Non-pigmented ciliary epithelial cell (primary cell): ENCODE data around the gene B4GALT5.
"Not testable (repeated sequence)": the region's sequence is repeated elsewhere in the genome, so short reads cannot be mapped to it uniquely, and the experiment has no call there.

Source experiments
- DNase-seq: peaks from one replicate; pipeline ENCODE4 v3.0.0-alpha.2; 2010; ENCODE audit warnings: low read depth

Gene B4GALT5

DNA sequence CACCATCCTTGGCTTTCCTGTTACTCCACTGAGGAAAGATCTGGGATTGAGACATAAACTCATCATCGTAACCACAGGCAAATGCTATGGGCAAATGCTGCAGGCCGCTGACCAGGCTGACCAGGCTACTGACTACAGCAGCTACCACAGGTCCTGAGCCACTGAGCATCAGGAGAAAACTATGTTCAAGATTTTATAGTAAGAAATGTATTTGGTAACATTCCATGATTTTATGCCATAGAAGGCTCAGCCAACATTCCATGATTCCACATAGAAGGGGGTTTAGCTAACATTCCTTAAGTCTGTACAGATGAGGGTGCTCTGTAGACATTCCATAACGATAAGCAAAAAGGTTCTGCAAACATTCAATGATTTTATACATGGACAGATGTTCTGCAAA, 16.1 kb upstream of the B4GALT5 start:
- peak; percentile 11 for DNase-seq

DNA sequence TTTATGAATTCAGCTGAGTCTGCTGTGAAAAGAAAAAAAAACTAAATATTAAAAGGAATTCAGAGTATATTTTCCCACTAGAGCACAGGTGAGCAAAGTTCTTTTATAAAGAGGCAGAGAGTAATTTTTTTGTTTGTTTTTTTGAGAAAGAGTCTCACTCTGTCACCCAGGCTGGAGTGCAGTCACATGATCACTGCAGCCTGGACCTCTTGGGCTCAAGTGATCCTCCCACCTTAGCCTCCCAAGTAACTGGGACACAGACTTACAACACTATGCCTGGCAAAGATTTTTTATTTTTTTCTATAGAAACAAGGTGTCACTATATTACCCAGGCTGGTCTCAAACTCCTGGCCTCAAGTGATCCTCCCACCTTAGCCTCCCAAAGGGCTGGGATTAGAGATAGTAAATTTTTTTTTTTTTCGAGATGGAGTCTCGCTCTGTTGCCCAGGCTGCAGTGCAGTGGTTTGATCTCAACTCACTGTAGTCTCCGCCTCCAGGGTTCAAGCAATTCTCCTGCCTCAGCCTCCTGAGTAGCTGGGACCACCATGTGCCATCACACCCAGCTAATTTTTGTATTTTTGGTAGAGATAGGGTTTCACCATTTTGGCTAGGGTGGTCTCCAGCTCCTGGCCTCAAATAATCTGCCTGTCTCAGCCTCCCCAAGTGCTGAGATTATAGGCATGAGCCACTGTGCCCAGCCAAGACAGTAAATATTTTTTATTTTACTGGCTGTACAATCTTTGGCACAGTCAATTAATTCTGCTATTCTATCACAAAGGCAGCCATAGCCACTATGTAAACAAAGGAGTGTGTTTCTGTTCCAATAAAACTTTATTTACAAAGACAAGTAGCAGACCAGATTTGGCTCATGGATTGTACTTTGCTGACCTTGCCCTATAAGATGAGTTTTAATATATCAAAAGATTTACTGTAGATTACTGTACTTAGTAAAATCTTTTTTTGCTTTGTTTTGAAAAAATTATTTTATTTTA, 14.5 kb upstream of the B4GALT5 start:
- no peak for DNase-seq

DNA sequence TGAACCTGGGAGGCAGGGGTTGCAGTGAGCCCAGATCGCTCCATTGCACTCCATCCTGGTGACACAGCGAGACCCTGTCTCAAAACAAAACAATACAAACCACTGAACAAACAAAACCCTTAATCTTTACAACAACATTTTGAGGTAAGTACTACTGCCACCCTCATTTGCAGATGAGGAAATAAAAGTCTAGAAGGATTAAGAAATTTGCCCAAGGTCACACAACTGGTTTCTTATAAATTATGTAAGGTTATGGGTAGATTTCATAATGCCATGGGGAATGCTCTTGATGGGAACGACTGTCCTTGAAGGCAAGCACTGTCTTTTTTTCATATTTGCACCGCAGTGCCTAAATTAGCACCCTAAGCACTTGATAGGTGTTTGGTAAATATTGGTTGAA, 13.8 kb upstream of the B4GALT5 start:
- no peak for DNase-seq

DNA sequence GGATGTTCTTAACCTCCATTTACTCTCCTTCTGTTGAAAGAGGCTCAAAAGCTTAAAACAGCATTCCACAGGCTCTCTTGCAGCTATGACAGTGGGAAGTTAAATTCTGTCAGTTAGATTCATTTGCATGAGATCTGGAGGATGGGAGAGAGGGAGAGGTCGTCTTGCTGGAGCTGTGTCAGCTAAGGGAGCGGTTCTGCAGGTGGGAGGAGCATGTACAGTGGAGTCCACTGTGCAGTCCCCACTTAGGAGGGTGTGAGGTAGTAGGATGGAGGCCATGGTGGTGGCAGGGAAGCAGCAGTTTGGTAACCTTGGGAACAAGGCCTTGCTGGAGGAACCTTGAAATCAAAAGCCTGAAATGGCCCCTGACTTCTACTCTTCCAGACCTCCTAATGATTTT, 12.0 kb upstream of the B4GALT5 start:
- DNase-seq = no peak

DNA sequence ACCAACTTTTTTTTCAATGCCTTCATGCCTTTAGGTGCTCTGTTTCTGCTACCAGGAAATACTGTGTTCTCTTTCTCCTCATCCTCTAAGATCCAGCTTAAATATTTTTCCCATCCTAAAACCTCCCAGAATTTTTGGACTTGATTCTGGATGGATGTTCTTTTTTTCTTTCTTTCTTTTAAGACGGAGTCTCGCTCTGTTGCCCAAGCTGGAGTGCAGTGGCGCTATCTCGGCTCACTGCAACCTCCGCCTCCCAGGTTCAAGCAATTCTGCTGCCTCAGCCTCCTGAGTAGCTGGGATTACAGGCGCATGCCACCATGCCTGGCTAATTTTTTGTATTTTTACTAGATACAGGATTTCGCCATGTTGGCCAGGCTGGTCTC, 11.5 kb upstream of the B4GALT5 start:
- not testable (repeated sequence) for DNase-seq

DNA sequence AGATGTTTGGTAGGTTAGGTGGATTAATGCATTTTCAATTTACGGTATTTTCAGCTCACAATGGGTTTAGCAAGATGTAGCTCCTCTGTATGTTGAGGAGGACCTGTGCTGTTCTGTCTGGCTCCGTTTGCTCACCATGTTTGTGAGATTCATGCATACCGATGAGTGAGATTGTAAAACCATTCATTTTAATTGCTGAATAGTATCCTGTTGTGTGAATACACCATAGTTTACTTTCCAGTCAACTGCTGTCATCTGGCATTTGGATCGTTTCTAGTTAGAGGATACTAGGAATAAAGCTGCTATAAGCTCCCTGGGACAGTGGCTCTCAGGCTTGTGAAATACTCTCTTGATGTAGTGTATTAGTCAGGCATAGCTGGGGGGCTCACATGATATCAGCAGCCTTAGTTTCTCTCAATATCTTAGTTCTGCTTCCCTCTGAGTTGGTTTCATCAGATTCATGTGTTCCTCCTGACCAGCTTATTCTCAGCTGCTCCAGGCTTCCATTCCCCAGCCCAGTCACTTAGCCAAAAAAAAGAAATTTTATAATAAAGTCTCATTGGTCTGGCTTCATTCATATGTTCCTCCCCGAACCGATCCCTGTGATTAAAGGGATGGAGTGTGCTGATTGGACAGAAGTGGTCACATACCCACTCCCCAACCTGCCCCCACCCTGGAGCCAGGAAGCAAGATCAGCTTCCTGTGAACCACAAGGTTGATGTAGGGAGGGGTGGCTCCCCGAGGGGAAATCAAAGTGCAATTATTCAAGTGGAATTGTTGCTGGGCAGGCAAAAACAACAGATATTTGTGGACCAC, 10.9 kb upstream of the B4GALT5 start:
- DNase-seq = peak; percentile 34

DNA sequence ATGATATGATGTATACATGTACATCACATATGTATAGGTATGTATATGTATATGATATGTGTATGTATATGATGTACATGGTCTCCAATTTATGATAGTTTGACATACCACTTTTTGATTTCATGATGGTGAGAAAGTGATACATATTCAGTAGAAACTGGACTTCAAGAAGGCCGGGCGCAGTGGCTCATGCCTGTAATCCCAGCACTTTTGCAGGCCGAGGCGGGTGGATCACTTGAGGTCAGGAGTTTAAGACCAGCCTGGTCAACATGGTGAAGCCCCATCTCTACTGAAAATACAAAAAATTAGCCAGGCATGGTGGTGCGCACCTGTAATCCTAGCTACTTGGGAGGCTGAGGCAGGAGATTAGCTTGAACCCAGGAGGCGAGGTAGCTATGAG, 10.1 kb upstream of the B4GALT5 start:
- DNase-seq = not testable (repeated sequence)

DNA sequence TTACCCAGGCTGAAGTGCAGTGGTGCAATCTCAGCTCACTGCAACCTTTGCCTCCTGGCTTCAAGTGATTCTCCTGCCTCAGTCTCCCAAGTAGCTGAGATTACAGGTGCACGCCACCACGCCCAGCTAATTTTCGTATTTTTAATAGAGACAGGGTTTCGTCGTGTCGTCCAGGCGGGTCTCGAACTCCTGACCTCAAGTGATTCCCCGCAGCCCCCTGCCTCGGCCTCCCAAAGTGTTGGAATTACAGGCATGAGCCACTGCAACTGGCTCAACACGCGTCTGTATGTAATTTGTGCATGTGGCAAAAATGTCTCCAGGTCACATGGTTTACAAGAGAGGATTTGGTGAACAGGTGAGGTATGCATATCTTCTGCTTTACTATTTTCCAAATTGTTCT, 7.6 kb upstream of the B4GALT5 start:
- DNase-seq = not testable (repeated sequence)

DNA sequence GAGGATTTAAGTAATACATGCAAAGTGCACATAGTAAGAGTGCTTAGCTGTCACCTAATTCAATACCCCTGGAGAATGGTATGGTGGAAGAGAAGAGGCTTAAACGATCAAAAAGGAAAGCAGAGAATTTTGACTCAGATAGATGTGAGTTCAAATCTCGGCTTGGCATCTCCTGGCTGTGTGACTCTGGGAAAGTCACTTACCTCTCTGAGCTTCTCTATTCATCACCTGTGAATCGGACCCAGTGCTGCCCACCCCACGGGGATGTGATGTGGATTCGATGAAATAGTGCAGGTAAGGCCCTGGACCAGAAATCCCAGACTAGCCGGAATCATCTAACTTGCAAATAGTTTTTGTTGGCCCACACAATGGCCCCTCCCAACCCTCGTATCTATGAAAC, 1.8 kb upstream of the B4GALT5 start:
- DNase-seq = no peak

DNA sequence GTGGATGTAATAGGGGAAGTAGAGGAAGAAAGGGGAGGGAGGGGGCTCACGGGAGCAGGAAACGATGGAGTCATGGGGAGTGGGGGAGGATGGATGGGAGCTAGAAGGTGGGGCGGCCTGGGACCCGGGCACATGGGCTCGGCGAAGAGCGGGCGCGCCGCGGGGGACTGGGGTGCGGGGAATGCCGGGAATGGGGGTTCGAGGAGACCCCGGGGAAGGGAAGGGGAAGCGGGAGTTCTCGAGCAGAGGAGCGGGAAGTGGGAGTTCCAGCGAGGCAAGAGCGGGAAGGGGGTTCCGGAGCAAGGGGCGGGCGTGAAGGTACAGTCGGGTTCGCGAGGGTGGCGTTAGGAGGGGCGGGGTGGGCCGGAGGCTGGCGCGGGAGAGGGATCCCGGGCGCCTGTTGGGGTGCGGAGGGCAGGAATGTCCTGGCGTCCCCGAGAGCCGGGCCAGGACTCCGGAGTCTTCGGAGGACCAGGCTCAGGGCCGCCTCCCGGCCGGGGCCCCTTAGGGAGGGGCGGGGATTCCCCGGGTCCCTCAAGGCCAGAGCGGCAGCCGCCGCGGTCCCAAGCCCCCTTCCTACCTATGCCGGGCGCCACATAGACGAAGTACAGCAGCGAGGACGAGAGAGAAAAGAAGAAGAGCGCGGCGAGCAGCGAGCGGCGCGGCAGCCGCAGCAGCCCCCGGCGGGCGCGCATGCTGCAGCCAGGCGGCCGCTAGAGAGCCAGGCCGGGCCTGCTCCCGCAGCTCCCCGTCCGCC, 504 bp downstream of the B4GALT5 start:
- DNase-seq = no peak

DNA sequence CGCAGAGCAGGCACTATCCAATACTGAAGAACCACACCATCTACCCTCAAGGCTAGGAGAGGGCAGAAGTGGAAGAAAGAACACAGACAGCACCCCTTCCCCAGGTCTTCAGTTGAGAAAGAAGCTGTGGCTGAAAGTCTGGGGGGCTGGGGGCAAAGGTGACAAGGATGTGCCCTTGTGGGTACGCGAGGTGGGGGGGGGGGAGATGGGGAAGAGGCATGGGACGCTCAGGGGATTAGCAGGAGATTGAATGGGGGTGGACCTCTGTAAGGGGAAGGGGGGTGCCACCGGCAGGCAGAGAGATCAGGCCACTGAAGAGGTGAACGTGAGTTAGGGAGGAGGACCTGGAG, 1.1 kb downstream of the B4GALT5 start:
- no peak for DNase-seq

DNA sequence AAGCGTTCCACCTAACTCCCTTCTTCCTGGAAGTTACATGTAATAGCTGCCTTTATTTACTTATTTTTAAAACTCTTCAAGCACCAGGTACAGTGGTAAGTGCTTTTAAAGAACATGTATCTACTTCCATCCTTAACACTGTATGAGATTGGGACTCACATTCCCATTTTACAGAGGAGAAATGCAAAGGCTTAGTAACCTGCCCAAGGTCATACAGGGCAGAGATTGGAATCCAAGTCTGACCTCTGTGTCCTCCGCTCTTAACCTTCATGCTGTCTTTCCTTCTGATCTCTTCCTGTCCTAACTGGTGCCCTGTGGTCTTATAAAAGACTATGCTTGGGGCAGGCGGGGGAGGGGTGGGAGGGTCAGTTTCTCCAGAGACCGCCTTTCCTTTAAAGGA, 1.6 kb downstream of the B4GALT5 start:
- DNase-seq = no peak

DNA sequence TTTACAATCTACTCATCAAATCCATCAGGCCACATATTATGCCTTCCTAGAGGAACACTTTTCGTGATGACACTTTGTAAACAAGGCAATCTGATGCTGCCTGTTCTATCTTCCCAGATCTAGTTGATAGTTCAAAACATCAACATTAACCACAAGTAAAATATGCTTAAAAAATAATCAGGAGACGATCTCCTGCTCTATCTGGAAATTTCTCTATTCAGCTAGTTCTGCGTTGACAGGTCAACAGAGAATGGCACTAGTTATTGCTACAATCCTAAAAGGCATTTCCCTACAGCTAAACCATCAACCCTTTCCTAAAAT, 2.1 kb downstream of the B4GALT5 start:
- no peak for DNase-seq

DNA sequence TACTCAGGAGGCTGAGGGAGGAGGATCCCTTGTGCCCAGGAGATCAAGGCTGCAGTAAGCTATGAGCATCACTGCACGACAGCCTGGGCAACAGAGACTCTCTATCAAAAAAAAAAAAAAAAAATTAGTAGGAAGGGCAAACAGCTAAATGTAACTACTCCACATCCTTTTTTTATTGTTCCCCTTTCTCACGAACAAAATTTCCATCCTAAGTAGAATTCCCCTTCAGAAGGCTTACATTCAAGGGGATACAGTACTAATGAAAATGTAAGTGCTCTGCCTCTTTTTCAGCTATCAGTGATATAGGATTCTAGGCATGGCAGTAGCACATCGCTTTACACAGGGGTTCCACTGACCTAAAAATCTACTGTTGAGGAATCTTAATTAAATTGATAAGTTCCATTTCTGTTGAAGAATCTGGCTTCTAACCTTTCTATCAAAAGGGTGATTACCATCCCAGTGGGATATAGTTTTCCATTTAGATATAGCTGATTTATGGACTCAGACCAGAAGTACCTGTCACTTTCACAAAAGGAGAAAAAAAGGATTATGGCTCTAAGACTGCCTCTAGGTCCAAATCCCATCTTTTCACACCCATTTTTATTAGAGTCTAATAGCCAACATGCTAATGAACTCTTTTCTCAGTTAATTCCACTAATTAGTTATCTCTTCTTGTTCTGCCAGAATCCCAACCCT, 2.6 kb downstream of the B4GALT5 start:
- no peak for DNase-seq

DNA sequence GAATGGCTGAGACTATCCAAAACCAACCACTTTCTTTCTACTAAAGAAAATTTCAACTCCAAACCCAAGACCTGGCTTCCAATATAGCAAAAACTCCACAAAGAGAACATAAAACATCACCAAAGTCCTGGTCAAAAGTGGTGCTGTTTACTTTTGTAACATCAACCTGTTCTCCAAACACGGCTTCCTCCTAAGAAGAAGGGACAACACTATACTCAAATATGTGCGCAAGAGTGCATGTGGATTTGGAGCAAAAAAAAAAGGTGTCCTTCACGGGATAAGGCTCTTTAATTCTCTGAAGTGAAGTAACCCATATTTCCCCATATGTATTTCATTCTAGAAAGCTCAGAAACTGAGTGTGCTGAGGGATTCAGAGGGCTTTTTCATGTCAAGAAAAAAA, 6.6 kb downstream of the B4GALT5 start:
- no peak for DNase-seq

DNA sequence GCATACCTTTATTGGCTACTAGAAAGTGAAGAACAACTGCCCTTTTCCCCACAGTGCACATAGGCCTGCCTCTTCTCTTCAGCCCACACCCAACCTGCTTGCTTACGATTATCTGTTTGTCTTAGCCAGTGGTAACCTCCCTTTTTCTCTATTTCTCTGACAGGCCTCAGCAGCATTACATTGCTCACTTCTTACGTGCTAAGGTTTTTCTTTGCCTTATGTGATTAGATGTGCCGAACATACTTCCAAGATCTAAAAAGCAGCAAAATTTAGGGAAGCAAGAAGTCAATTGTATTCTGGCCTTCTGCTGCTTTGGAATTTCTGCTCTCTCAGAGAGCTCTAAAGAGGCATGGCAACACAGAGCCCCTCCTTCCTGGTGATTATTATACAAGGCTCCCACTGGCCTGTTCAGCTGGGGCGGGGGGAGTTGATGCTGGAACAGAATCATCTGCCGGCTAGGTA, 7.0 kb downstream of the B4GALT5 start:
- no peak for DNase-seq

DNA sequence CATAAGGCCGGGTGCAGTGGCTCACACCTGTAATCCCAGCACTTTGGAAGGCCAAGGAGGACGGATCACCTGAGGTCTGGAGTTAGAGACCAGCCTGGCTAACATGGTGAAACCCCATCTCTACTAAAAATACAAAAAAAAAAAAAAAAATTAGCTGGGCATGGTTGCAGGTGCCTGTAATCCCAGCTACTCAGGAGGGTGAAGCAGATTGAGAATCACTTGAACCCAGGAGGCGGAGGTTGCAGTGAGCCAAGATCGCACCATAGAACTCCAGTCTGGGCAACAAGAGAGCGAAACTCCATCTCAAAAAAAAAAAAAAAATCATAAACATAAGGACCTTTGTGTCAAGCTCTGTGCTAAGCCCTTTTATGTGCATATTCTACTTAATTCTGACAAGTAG, 7.8 kb downstream of the B4GALT5 start:
- not testable (repeated sequence) for DNase-seq

DNA sequence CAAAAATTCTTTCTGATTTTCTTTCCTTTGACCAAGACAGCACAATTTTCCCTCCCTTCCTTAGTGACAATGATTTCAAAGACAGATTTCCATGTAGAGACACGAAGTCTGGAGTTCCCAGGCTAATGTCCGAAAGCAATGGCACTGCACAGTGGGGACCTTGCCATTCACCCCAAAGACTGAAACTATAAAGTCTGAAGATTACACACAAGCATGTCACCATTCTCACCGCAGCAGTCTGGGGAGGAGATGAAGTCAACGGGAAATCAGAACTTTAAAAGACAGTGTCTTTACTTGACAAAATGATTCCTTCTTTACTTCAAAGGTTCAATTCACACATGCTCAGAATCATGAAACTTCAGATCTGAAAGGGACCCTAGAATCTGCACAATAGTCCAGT, 8.3 kb downstream of the B4GALT5 start:
- no peak for DNase-seq

DNA sequence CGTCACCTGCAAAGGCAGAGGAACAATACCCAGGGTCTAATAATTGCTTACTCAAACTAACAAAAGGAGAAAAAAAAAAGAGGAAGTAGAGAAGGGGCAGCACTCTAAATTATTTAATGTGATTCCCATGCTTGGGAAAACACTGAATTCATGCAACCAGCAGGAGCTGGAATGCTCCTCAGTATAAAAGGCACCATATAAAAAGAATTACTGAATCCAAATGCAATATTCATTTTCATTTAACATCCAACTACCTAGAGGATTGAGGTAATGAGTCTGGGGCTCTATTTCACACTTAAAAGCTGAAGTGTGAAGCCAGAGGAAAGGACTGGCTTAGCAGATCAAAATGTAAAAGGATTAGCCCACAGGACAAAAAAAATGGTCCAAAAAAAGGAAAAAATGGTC, 8.7 kb downstream of the B4GALT5 start:
- no peak for DNase-seq

DNA sequence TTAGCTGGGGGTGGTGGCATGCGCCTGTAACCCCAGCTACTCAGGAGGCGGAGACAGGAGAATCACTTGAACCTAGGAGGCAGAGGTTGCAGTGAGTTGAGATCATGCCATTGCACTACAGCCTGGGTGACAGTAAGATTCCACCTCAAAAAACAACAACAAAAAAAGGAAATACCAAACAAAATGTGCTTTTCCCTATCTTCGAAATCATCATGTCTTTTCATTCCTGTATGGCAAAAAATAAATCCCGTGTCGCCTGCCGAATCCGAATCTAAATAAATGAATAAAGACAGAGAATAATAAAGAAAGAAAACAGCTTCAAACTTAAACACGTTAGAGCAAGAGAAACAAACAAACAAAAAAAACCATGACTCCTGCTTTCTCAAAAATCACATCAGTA, 11.8 kb downstream of the B4GALT5 start:
- no peak for DNase-seq

DNA sequence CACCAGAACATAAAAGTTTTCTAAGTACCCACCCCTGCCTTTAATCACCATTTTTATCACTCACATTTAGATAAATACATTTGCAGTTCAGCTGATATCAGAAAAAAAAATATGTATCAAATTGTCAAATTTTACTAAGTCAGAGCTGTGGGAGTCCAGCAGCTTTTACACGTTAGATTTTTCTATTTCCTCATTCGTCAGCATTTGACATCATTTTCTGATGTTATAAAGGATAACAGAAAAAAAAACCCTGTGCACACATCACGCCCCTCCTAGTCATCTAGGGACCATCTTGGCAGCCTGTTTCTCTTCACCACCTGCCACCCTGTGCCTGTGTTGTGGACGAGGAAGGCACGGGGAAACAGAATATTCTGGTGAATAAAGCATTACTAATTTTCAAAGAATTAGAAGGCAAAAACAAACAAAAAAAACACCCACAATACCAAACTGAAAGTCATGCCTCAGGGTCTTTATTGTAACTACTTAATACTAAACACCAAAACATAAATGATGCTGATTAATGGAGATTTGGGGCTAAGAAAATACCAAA, 12.4 kb downstream of the B4GALT5 start:
- DNase-seq = no peak
